Activated CD4-positive, alpha-beta T cell treated with anti-CD3 and anti-CD28 coated beads, Interleukin-2, amount 50 U/mL, for 24 hours (primary cell): Measurements from ENCODE around the gene C11orf54.

Source experiments
- DNase-seq, 2 donors: peaks; one replicate each; pipeline ENCODE4 v3.0.0-alpha.2; 2020; ENCODE audit warnings: low read depth in 1 of 2, low spot score in 1 of 2

Gene C11orf54

GRCh38 chr11:93741094-93741881, at the start of gene C11orf54, which contains the start of gene TAF1D:
Gene C11orf54, plus strand, starts transcription at chr11:93741672. Its CDS starts 5,722 bp downstream, at chr11:93747394.
Gene TAF1D, minus strand, starts transcription at chr11:93741495. Its CDS starts 2,191 bp downstream, at chr11:93739304.
- DNase-seq, result peak; percentile 88 to 98

GRCh38 chr11:93694109-93694508, 47.4 kb upstream of the C11orf54 start:
- no peak for DNase-seq

DNA sequence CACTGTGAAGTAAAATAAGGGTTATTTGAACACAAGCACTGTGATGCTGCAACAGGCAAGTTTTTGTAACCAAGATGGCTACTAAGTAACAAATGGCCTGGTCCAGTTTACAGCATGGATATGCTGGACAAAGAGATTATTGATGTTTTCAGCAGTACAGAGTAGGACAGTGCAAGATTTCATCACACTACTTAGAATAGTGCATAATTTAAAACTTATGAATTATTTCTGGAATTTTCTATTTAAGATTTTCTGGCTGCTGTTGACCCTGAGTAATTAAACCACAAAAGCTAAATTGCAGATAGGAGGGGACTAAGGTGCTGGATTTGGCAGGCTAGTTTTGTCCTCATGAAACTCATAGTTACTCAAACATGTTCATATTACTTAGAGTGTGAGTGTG, 46.9 kb upstream of the C11orf54 start:
- DNase-seq, result no peak

DNA sequence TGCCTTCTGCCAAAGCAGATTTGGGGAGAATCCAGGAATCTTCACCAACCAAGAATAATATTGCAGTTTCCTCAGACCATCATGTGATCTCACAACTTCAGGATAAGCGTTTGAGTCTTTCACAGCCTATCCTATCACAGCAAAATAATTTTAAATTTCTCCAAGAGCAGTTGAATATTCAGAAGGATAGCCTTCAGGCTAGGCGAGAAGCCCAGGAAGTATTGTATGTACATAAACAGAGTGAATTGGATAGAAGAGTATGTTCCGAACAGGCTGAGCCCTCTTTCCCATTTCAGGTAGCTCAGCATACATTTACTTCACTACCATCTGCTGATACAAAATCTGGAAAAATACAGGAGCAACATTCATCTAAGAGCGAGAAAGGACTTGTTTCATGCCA, 43.9 kb upstream of the C11orf54 start:
- no peak for DNase-seq

DNA sequence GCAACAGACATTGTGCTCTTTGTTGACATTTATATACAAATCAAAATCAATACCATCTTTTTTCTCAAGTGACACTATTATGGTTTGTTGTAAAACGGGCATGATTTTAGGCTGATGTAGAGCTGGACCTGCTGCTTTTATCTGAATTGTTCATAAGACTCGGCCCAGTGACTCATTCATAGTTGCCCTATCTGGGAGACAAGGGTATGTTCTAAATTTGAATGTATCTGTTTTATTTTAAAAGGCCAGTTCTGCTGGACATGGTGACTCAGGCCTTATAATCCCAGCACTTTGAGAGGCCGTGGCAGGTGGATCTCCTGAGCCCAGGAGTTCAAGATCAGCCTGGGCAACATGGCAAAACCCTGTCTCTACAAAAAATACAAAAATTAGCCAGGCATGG, 40.6 kb upstream of the C11orf54 start:
- no peak for DNase-seq

DNA sequence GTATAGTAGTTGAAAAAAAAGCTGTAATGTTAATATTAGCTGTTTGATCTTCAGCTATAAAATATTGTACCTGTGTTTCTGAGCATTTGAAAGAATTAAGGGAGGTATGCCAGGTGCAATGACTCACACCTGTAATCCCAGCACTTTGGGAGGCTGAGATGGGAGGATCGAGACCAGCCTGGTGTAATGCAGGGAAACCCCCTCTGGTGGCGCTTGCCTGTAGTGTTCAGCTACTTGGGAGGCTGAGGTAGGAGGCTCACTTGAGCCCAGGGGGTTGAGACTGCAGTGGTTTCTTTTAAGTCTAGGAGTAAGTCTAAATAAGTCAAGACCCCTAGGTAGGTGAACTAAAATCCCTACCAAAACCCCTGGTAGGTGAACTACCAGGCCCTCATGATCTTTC, 37.2 kb upstream of the C11orf54 start:
- no peak for DNase-seq

GRCh38 chr11:93710239-93710638, 31.2 kb upstream of the C11orf54 start:
- DNase-seq, result no peak

- DNase-seq, result no peak
These were observed 28.8 kb upstream of the C11orf54 start for GRCh38 chr11:93712678-93713077.

- no peak for DNase-seq
These were observed 25.6 kb upstream of the C11orf54 start for GRCh38 chr11:93715797-93716396.

GRCh38 chr11:93717501-93717900, 24.0 kb upstream of the C11orf54 start:
- no peak for DNase-seq

- DNase-seq, result no peak
These were observed 23.4 kb upstream of the C11orf54 start for GRCh38 chr11:93718057-93718563.

DNA sequence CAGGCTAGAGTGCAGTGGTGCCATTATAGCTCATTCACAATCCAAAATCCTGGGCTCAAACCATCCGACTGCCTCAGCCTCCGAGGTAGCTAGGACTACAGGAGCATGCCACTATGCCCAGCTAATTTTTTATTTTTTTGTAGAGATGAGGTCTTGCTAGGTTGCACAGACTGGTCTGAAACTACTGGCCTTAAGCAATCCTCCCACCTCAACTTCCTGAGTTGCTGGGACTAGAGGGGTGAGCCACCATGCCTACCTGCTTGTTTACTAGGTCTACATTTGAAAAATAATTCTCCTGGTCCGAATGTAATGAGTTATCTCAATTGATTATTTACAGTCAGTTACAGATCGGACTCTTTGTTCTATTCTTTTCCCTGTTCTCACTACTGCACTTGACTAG, 22.2 kb upstream of the C11orf54 start:
- DNase-seq, result no peak

GRCh38 chr11:93720522-93720921, 20.9 kb upstream of the C11orf54 start:
- no peak for DNase-seq

DNA sequence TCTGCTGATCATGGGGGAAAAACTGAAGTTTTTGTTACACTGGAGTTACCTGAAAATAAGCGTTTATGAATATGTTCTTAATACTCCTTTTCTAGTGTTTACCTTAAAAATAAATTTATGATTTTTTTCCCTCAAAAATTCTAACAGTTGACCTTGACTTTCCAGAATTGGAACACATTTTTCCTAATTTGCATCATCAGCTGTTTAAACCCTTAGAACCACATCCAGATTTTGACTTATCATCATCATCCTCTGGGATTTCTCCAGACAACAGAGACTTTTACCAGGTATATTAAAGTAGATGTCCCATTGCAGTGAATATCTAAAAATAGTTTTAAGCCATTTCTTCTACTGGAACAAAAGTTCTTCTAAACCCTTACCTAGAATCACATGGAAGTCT, 17.4 kb upstream of the C11orf54 start:
- DNase-seq, result no peak

DNA sequence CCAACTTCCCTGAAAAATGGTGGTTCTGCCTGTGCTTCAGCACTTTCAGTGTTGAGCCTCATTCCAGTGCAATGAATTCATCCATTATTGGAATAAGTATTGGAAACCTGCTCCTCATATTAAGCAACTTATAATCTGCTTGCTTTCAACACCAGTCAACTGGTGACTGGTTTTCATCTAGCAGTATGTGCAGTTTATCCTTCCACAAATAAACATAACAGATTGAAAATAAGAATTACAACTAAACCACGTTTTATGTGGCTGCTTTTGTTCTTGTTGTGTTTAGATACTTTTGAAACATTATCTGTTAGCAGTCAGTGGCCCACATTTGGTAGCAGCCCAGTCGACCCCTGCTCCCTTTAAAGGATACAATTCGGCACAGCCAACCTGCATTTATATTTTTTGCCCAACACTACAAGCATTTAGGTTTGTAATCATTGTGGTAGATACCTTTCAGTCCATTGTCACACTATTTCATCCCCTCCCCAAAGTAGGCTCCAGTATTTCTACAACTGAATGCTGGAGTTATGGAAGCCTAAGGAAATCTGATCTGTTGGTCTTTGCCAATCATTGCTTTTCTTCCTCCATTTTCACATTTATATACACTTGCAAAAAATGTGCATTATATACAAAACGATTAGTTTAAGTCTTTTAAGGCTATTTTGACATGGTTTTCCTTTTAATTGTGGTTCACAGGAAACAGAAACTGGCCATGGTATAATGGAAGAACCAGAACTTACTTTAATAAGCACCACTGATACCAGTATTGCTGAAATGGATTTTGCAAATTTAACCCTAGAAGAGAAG, 13.3 kb upstream of the C11orf54 start:
- no peak for DNase-seq

GRCh38 chr11:93728792-93729128, 12.7 kb upstream of the C11orf54 start:
- DNase-seq, result no peak

GRCh38 chr11:93729129-93729616, 12.3 kb upstream of the C11orf54 start:
- DNase-seq, result no peak

DNA sequence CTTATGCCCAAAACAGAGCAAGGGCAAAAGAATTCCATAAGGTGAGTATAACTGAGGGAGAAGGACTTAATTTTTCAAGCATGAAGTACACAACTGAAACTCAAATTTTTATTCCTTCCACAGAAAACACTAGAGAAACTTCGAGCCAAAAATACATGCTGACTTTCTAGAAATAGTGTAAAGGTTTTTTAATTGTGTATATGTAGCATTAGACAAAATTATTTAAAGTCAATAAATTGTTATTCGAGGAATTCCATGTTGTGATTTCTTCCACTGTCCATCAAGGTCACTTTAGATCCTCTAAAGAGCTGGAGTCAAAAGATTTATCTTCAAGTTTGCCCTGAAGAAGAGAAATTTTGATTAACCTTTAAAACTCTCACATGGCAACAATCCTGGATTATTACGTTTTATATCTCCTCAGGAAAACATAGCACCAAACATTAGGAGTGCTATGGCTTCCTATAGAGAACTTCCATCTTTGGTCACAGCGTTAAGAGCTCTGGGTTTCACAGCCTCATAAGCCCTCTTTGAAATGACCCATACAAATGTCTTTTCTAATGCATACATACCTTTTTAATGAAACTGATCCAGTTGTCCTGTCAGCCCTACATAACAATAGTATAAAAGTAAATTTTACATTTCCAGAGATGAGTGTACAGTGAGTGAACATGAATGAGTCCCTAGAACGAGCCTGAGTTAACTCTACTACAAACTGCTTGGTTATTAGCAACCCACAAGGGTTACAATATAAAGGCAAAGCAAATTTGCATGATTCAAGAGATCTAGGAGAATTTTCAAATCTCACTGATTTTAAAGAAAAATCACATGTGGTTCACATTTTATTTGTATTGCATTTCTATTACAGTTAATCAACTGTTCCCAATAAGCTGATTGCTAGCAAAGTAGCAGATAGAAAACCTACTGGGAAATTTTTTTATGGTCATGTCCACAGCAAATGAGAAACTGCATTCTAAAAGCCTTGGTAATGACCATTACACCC, 11.1 kb upstream of the C11orf54 start:
- no peak for DNase-seq

- DNase-seq, result no peak
These were observed 9.1 kb upstream of the C11orf54 start for GRCh38 chr11:93732237-93732892.

DNA sequence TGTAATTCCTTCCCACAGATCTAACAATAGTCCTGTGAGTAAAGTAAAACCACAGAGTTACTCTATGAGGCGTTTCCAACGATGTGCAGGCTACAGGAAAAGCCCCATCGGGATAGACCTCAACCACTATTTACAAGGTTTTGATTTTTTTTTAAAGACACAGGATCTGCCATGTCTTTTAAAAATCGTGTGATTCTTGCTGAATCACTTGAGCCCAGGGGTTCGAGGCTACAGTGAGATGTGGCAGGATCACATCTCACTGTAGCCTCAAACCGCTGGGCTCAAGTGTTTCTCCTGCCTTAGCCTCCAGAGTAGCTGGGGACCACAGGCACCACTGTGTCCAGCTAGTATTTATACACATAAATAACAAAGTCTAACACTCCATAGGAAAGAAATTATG, 8.0 kb upstream of the C11orf54 start:
- no peak for DNase-seq
